Fibroblast of skin of back (primary cell): Measurements from ENCODE around the gene GRAP2.
"Not testable (repeated sequence)": the region's sequence is repeated elsewhere in the genome, so short reads cannot be mapped to it uniquely, and the experiment has no call there.

Experiments
- DNase-seq: peaks from one replicate; pipeline ENCODE4 v3.0.0-alpha.2; 2013

GRAP2 gene

DNA sequence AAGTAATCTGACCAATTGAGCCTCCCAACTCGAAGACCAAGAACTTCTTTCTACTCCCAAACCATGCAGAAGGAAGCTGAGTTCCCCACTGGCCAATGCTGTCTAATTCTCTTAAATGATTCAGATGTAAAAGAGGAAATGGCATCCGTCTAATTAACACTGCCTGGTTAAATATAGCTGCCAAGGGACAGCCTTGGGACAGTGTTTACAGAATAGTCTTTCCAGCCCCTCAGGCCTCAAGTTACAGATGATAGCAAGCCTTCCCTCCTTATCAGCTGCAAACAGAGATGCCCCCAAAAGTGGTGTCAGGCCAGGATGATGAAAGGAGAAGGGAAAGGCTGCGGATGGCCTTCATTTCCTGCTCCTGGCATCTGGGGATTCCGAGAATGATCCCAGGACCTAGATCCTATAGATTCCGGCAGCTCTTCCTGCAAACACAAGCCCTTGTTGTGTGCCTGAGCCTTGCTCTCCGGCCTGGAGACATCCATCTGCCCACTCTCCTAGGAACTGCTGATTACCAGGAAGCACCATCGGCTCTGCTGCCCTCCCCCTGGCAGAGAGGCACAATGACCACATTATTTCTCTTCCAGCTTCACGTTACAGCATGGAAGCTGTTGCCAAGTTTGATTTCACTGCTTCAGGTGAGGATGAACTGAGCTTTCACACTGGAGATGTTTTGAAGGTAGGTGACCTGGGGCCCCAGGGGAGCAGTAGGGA lies 45.8 kb downstream of the GRAP2 start:
- no peak for DNase-seq

DNA sequence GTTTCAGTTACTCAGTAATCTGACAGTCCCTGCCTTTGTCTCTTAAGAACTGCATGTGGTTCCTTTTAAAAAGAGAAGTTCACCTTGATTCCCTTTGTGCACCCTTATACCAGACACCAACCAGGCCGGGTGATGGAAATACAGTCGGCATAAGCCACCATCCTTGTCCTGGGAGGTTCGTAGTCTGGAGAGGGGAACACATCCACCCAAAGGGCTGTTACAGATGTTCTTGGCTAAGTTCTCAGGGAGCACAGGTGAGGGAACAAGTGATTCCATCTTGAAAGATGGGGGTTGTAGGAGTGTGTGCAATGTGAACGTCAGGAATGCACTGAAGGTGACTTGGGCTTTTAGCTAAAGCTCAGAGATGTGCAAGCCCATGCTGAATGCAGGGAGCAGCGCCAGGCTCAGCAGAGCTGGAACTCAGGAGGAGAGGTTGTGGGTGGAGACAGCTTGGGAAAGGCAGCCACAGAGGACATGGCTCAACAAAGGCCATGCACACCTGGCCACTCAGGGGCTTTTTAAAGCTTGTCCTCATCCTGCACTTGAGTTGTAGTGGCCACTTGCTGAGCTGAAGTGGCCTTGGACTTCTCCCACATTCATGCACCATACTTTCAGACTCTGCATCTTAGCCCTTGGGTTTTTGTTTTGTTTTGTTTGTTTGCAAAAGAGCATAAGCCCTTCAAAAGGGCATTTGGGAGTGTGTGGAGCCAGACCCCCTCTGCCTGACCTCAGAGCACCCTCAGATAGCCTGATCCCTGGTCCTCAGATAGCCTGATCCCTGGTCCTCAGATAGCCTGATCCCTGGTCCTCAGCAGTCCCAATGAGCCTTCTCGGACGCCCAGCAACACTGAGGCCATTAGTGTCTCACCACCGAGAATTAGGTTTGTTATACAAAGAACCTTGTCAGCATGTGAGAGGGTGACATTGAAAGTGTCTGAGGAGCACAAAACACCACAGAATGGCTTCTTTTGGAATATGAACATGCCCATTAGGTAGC lies 46.6 kb downstream of the GRAP2 start:
- DNase-seq, result no peak

DNA sequence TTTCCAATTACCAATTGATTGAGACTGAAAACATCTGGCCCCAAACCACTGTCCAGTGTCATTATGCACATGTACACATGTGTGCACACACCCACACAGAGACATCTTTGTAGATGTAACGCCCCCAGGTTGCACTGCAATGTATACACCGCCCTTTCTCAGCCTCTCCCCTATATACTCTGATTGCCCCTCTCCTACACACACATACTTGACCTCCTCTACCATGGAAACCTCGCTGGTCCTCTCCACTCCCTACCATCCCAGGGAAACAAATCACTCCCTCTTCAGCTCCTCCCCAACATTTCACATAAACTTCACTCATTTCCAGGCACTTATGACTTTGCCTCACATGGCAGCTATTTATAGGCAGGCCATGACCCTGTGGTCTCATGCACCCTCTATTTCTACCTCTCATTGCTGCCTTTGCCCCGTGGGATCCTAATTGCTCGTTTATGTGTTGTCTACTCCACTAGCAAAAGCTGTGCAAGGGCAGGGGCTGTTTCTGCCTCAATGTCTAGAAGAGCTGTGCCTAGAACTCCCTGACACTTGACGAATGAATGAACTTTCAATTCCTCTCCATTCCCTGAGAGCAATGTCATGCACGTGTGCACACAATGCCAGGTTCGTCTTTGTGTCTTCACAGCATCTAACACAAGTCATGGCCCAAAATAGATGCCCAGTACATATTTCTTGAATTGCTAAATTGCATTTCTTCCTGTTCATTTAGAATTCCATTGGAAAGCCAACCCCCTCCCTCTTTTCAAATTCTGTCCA lies 49.3 kb downstream of the GRAP2 start:
- DNase-seq, result no peak

DNA sequence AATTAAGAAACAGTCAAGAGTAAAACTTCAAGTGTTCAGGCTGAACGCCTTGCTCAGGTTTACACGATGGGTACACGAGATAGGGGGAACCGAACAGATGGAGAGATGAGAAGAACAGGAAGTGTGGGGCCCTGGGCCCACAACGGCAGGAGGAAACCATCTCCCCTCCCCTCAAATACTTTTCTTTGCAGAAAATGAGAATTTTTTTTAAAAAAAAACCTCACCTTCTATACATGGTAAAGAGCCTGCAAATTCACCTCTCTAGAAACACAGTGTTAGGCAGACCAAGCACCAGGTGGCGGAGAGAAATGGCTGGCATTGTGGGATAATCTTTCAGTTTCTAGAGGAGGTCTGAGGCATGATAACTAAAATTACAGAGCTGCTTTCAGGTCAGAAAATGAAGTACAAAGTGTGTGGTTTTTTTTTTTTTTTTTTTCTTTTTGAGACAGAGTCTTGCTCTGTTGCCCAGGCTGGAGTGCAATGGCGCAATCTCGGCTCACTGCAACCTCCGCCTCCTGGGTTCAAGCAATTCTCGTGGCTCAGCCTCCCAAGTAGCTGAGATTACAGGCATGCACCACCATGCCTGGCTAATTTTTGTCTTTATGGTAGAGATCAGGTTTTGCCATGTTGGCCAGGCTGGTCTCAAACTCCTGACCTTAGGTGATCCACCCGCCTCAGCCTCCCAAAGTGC lies 50.9 kb downstream of the GRAP2 start:
- DNase-seq, result not testable (repeated sequence)

DNA sequence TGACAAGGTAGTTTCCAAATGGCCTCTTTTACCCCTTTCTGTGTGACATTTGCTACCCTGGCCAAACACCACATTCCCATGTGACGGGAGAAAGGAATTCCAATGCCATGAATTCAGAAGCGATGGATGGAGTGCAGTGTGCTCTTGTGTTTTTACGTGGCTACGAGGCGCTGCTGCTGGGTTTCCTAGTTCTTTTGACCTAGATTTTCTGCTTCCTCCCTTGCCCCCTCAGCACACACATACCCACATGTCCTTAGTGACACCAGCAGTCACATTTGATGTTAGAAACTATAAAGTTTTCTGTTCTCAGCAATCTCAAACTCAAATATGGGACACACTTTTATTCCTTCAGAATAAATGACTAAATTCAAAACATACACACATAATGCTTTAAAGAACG lies 51.5 kb downstream of the GRAP2 start:
- no peak for DNase-seq

DNA sequence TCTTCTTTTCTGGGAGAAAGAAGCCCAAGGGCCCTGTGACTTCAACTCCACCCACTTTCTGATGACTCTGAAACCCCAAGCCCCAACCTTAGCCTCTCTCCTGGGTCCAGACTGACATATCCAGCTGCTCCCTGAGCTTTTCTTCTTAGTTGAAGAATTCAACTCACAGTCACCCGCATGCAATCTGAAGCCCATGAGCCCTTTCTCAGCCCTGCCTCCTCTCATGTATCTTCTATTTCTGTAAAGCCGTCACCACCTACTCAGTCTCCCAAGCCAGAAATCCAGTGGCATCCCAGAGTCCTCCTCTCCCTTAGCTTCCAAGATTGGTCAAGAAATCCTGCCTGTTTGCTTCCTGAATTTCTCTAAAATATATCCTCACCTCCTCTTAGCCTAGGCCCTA lies 52.2 kb downstream of the GRAP2 start:
- no peak for DNase-seq

DNA sequence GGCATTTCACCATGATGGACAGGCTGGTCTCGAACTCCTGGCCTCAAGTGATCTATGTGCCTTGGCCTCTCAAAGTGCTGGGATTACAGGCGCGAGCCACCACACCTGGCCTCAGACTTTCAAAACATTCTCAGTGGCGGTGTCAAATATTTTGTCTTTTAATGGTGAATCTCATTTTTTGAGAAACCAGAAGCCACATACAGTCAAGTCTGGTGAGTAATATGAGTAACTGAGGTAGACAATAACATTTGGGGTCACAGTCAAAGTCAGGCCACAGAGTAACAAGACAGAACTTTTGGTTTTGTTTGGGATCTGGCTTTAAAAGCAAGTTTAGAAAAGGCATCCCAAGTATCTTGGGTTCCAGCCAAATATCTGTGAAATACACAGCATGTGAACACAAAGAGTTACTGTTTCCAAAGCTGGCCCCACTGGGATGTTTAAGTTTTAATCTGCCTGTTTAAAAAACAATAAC lies 53.7 kb downstream of the GRAP2 start:
- DNase-seq, result peak; percentile 72

DNA sequence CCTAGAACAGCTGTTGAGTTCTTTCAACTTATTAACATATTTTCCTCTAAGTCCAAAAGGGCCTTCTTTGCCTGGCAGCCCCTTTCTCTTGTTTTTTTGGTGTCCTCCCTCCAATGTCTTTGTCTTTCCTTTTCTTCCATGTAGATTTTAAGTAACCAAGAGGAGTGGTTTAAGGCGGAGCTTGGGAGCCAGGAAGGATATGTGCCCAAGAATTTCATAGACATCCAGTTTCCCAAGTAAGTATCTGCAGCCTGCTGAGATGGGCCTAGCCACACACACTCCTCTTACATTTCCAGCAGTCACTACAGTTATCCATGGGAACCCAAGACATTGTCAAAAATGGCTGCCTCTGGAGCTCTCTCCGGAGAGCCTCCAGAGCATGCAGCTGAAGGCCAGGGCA lies 54.8 kb downstream of the GRAP2 start:
- no peak for DNase-seq

DNA sequence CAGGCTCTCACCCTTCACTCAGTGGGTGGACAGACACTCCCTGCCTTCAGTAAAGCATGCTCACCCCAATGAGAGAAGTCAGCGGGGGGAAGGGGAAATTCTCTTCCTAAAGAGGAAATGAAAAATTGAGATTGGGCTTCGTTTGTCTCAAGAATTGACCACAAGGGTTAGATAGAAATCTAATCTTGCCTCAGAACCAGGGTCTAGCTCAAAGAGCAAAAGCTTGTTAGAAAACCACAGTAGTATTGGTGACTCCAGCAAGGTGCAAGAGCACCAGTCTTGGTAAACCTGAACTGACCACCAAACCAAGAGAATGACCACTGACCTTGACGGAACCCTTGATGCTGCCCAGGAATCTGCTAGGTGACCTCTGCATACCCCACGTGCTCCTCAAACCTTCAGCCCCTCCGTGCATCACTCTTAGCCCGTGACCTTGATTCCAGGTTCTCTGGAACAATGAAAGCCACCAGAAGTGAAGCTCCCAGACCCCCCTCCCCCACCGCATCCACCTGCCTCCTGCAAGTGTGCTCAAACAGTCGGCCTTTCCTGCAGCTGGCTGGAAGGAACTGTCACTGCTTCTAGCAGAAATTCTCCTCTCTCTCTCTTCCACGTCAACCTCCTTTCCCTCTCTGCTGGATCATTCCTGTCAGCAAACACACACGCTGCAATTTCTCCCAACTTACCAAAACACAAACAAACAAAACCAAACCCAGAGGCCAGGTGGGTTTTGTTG lies 56.2 kb downstream of the GRAP2 start:
- no peak for DNase-seq

DNA sequence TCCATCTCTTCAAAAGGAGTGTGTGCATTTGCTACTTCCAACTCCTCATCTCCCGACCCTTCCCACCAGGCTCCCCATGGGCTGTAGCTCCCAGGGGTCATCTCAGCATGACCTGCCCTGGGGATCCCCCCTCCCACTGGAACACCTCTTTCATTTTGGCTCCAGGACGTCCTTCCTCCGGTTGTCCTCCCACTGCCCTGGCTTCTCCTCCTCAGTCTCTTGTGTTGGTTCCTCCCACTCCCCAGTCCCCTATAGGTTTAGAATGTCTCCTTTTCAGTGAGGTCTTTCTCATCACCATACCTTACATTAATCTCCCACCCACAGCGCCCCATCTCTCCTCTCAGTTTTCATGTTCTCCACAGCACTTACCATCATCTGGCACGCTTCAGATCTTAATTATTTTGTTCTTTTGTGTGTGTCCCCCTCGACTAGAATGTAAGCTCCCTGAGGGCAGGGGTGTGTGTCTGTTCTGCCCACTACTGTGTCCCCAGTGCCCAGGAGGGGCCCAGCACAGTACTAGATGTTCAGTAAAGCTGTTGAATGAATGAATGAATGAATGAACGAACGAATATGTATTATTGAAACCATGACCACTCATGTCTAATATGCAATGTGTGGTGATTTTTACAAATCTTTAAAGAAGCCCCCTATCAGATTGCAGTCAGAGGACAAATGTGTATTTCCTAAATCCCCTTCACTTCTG lies 57.3 kb downstream of the GRAP2 start:
- no peak for DNase-seq

DNA sequence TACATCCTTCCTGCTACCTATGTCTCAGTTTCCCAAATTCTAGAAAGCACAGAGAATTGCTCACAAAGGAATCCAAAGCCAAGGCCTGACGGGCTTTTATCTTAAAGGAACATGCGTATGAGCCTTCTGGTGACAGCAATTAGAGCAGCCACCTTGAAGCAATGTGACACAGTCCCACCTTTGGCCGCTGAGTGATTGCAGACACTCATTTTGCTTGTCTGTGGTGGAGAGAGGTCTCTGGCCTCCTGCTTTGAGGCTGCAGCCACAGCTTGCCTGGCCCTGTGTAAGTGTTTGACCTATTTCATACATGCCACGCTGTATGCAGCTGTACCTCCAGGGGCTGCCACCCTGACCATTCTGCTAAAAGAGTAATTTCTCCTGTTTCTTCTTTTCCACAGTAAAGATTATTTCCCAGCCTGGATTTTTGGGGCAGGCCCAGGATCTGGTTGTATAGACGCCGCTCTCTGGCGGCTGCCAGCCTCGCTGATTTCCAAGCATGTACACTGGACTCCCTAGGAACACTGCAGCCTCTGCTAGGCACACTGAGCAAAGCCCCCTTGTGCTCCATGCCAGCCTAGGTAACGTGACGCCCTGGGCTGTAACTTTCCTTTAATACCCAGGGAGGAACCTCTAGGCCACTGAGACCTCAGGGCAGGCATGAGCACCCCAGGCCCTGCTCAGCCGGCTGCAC lies 58.2 kb downstream of the GRAP2 start:
- DNase-seq, result no peak

DNA sequence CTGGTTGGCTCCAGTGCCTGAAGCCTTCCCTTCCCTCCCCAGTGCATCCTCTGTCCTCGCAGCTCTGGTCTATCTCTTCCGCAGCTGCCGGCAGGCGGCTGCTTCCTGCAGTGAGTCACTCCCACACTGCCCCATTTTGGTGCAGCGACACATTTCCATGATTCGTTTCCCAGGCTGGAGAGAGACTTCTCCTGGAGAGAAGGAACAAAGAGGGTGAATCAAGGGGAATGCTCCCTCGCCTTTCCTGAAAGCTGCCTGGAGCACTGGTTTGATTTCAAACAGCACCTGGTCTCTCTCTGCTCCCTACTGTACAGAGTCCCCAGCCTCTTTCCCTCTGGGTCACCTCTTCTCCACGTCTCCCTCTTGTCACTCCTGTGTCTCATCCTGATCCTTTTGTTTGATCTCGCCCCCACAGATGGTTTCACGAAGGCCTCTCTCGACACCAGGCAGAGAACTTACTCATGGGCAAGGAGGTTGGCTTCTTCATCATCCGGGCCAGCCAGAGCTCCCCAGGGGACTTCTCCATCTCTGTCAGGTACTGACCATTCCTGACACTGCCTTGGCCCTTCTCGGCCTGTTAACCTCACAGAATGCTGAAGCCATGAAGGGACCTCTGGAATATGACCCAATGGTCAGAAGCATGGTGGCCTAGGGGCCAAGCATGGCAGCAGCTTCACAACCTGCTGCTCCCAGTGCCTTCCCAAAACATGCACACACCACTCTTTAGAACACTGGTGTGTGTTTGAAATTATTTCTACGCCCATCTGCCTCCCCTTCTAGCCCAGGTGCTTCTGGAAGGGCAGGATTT lies 59.0 kb downstream of the GRAP2 start, which contains the start of gene TMA7B:
Gene TMA7B (plus strand): TSS at position 758 of the 808 bp plus-strand sequence. CDS start 3,978 bp downstream, outside the sequence.
- peak; percentile 76 for DNase-seq

DNA sequence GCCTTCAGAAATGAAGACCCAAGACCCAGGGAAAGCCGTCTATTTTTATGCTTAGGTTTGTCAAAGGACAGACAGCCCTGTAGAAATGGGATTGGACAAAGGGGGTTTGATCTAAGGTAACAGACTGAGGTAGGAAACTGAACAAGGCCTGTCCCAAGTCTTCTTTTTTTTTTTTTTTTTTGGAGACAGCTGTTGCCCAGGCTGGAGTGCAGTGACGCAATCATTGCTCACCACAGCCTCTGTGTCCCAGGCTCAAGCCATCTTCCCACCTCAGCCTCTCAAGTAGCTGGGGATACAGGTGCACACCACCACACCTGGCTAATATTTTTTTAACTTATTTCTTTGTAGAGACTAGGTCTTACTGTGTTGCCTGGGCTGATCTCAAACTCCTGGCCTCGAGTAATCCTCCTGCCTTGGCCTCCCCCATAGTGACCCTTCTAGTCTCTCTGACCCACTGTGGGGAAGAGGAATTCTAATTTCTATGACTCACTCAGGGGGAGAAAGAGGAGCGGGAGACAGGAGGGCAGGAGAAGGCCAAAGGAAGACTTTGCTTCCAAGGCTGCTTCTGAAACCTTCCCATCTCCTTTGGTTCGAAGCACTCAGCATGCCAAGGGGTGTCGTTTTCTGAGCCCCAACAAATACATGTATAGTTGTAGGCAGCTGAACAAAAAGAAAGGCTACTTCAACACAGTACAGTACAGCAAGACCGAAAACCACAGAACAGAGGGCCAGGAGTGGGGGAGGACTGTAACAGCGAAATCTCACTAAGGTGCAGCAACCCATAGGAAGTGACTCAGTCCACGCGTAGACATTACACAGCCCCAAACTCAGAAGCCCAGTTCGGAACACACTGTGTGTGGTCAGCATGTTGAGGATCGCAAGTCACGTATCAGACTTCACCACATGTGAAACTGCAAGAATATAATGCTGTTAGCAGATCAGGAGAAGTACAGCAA lies 60.2 kb downstream of the GRAP2 start:
- DNase-seq, result peak; percentile 92

DNA sequence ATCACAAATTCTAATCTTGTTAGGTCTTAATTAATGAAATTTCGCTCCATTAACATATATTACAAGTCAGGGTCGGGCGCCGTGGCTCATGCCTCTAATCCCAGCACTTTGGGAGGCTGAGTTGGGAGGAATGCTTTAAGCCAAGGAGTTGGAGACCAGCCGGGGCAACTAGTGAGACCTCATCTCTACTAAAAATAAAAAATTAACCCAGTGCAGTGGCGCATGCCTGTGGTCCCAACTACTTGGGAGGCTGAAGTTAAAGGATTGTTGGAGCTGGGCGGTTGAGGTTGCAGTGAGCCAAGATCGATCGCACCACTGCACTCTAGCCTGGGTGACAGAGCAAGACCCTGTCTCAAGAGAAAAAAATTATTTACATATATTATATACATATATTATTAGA lies 61.2 kb downstream of the GRAP2 start:
- peak; percentile 21 for DNase-seq

DNA sequence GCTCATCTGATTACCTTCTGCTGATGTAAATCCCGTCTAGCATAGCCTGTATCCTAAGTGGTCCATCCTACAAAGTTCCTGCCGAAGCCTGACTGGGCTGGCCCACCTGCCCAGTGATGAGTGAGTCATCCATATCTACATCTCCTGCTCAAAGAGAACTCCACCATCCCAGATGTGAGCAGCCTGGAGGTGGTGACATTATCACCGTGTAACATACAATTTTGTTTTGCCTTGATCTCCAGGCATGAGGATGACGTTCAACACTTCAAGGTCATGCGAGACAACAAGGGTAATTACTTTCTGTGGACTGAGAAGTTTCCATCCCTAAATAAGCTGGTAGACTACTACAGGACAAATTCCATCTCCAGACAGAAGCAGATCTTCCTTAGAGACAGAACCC lies 64.9 kb downstream of the GRAP2 start:
- no peak for DNase-seq

DNA sequence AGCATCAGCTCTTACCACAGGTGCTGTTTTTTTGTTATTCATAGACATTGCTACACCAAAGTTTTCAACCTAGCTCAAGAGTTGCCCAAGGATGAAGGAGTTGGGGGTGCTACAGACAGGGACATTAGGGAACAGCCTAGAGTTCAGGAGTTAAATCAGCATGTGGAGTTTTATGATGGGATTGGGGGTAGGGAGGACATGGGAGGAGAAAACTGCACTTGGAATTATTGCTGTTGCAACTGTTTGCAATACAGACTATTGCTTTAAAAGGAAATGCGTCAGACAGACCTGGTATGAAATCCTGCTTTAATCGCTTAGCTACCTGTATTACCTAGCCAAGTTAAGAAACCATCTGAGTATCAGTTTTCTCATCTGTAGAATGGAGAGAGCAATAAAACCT lies 65.6 kb downstream of the GRAP2 start:
- DNase-seq, result no peak

DNA sequence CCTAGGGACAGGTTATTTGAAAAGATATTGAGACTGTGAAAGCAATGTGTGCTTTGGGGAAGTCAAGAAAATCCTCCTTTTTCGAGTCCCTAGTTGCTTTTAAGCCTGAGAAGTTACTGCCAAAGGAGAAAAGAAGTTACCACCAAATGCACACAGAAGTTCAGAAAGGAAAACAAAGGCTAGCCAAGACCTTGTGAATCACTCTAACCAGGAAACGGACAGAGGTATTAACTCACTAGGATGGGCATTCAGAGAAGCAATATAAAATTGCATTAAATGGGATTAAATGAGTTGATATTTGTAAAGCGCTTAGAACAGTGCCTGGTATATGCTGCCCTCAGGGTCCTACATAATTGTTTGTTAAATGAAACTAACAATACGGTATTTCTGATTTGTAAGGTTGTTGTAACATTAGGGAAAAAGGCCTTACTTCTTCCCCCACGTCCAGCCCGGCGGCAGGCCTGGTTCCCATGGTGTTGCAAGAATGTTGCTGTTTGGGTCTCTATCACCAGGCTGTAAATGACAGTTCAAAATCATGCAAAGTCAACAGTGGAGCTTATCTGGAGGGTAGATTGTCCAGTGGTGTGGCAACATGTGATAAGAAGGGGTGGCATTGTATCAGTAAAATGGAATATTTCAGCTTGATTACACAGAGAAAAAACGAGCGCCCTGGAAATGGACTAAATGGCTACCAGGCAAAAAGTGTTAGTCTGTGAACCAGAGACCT lies 66.4 kb downstream of the GRAP2 start:
- DNase-seq, result peak; percentile 43
